HUES48 (cell line): ENCODE measurements around the gene CAVIN1.
A peak's percentile ranks its signal among the peaks of the same experiment; 100 is the strongest.
"Not testable (repeated sequence)": the region's sequence is repeated elsewhere in the genome, so short reads cannot be mapped to it uniquely, and the experiment has no call there.

Experiments
- H3K27ac ChIP-seq: one replicate; pipeline ENCODE4 v1.7.0; 2013; ENCODE audit warnings: low read depth, low read length, inconsistent platforms
- H3K27me3 ChIP-seq: 2 replicates; pipeline ENCODE4 v1.6.1; 2013; ENCODE audit warnings: mild to moderate bottlenecking, low read length; ENCODE audit not compliant: control insufficient read depth, insufficient read depth
- H3K36me3 ChIP-seq: 2 replicates; pipeline ENCODE4 v1.6.1; 2013; ENCODE audit warnings: low read length; ENCODE audit not compliant: control insufficient read depth, insufficient read depth
- H3K4me1 ChIP-seq: 2 replicates; pipeline ENCODE4 v1.6.1; 2013; ENCODE audit warnings: mild to moderate bottlenecking, low read length; ENCODE audit not compliant: control insufficient read depth, insufficient read depth
- H3K4me3 ChIP-seq: 2 replicates; pipeline ENCODE4 v1.5.1; 2013; ENCODE audit warnings: mild to moderate bottlenecking, low read depth, low read length
- H3K9ac ChIP-seq: 2 replicates; pipeline ENCODE4 v1.6.1; 2013; ENCODE audit warnings: mild to moderate bottlenecking, low read depth, low read length, moderate library complexity
- H3K9me3 ChIP-seq: 2 replicates; pipeline ENCODE4 v1.6.1; 2013; ENCODE audit warnings: low read length; ENCODE audit not compliant: control insufficient read depth, insufficient read depth

CAVIN1 gene

GRCh38 chr17:42403150-42403549 is 19.9 kb downstream of the CAVIN1 start:
- no peaks in the 10 kb centered on the region for H3K9me3 ChIP-seq
- H3K27me3 ChIP-seq: no peaks in the 10 kb centered on the region
- H3K9ac ChIP-seq: no peak overlapping the region
- H3K4me3 ChIP-seq: no peak overlapping the region
- H3K36me3 ChIP-seq: peaks cover 3% of the 10 kb centered on the region; the same call in 1 of the 2 replicates
- H3K27ac ChIP-seq: peak overlapping the region; percentile 36
- peaks cover 38% of the 10 kb centered on the region for H3K4me1 ChIP-seq

- Histone ChIP-seq H3K9ac (no peak overlapping the region), H3K27ac (peak overlapping the region; percentile 30), H3K4me1 (peaks cover 31% of the 10 kb centered on the region), H3K4me3 (no peak overlapping the region), H3K36me3 (peaks cover 3% of the 10 kb centered on the region; the same call in 1 of the 2 replicates), H3K9me3 (no peaks in the 10 kb centered on the region), H3K27me3 (no peaks in the 10 kb centered on the region)
Observed at GRCh38 chr17:42402117-42402516, 20.9 kb downstream of the CAVIN1 start.

GRCh38 chr17:42400844-42401375 is 22.1 kb downstream of the CAVIN1 start:
- not testable (repeated sequence) for H3K36me3 ChIP-seq, H3K9ac ChIP-seq, H3K27ac ChIP-seq, H3K9me3 ChIP-seq, H3K4me3 ChIP-seq, H3K27me3 ChIP-seq
- H3K4me1 ChIP-seq: peaks cover 24% of the 10 kb centered on the region

- H3K4me1 ChIP-seq: peaks cover 24% of the 10 kb centered on the region
- H3K9ac ChIP-seq: no peak overlapping the region
- H3K27ac ChIP-seq: peak overlapping the region; percentile 81
- H3K36me3 ChIP-seq: peaks cover 3% of the 10 kb centered on the region; the same call in 1 of the 2 replicates
- no peak overlapping the region for H3K4me3 ChIP-seq
- H3K9me3 ChIP-seq: no peaks in the 10 kb centered on the region
- H3K27me3 ChIP-seq: no peaks in the 10 kb centered on the region
Observed at GRCh38 chr17:42399948-42400843, 22.9 kb downstream of the CAVIN1 start.

- H3K4me3 ChIP-seq: no peak overlapping the region
- H3K4me1 ChIP-seq: peaks cover 24% of the 10 kb centered on the region
- no peaks in the 10 kb centered on the region; the same call in 1 of the 2 replicates for H3K36me3 ChIP-seq
- H3K27me3 ChIP-seq: no peaks in the 10 kb centered on the region
- no peaks in the 10 kb centered on the region for H3K9me3 ChIP-seq
- H3K27ac ChIP-seq: no peak overlapping the region
- no peak overlapping the region for H3K9ac ChIP-seq
Observed at GRCh38 chr17:42399121-42399520, 23.9 kb downstream of the CAVIN1 start.

GRCh38 chr17:42395601-42396000 is 27.5 kb downstream of the CAVIN1 start:
- H3K4me3 ChIP-seq, H3K27ac ChIP-seq, H3K36me3 ChIP-seq, H3K9me3 ChIP-seq, H3K9ac ChIP-seq, H3K27me3 ChIP-seq: not testable (repeated sequence)
- H3K4me1 ChIP-seq: peaks cover 11% of the 10 kb centered on the region

GRCh38 chr17:42394838-42395237 is 28.2 kb downstream of the CAVIN1 start:
- no peaks in the 10 kb centered on the region for H3K9me3 ChIP-seq
- H3K36me3 ChIP-seq: no peaks in the 10 kb centered on the region
- H3K9ac ChIP-seq: no peak overlapping the region
- peaks cover 7% of the 10 kb centered on the region; the same call in 1 of the 2 replicates for H3K4me1 ChIP-seq
- H3K27ac ChIP-seq: no peak overlapping the region
- H3K27me3 ChIP-seq: no peaks in the 10 kb centered on the region
- H3K4me3 ChIP-seq: no peak overlapping the region

- H3K27ac ChIP-seq: no peak overlapping the region
- H3K4me3 ChIP-seq: no peak overlapping the region
- no peaks in the 10 kb centered on the region for H3K27me3 ChIP-seq
- no peaks in the 10 kb centered on the region for H3K36me3 ChIP-seq
- no peaks in the 10 kb centered on the region for H3K9me3 ChIP-seq
- peaks cover 14% of the 10 kb centered on the region for H3K4me1 ChIP-seq
- no peak overlapping the region for H3K9ac ChIP-seq
Observed at GRCh38 chr17:42392692-42393415, 30.2 kb downstream of the CAVIN1 start.

- not testable (repeated sequence) for H3K4me3 ChIP-seq, H3K27me3 ChIP-seq, H3K9me3 ChIP-seq, H3K27ac ChIP-seq, H3K9ac ChIP-seq, H3K36me3 ChIP-seq
- peaks cover 14% of the 10 kb centered on the region for H3K4me1 ChIP-seq
Observed at GRCh38 chr17:42391439-42391838, 31.6 kb downstream of the CAVIN1 start.

GRCh38 chr17:42389899-42390298 is 33.2 kb downstream of the CAVIN1 start:
- H3K27ac ChIP-seq: no peak overlapping the region
- H3K36me3 ChIP-seq: no peaks in the 10 kb centered on the region
- peaks cover 14% of the 10 kb centered on the region for H3K4me1 ChIP-seq
- no peak overlapping the region for H3K9ac ChIP-seq
- no peaks in the 10 kb centered on the region for H3K9me3 ChIP-seq
- no peaks in the 10 kb centered on the region for H3K27me3 ChIP-seq
- no peak overlapping the region for H3K4me3 ChIP-seq

GRCh38 chr17:42389135-42389417 is 34.0 kb downstream of the CAVIN1 start:
- Histone ChIP-seq H3K27me3 (no peaks in the 10 kb centered on the region), H3K36me3 (no peaks in the 10 kb centered on the region), H3K27ac (peak overlapping the region; percentile 56), H3K9me3 (no peaks in the 10 kb centered on the region), H3K9ac (peak overlapping the region; percentile 58), H3K4me1 (peaks cover 14% of the 10 kb centered on the region), H3K4me3 (peak overlapping the region; percentile 63)
